HUDEP-2 (cell line): ENCODE data around the gene CRTAC1.

Experiments
- DNase-seq, 76 experiments: peaks; one replicate each; lab custom pipeline; 2025; ENCODE audit not compliant: unreplicated experiment in 76 of 76; lab: John Stamatoyannopoulos, UW

CRTAC1 gene

DNA sequence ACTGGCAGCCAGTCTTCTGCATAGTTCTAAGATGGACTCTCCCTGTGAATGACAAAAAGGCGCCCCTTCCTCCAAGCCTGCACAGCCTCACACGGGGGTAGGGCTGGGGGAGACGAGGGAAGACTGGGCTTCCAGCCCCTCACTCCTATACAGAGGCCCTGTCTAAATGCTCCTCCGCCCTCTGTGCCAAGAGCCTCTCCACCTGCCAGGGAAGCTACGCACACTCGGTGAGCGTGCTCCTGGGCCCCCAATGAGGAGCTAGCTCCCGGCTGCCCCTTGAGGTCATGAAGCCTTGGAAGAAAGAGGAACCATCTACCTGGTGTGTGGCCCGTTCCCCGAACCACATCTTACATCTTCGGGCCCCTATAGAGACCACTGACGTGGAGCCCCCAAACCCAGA lies 54.8 kb downstream of the CRTAC1 start:
- no peak for DNase-seq

GRCh38 chr10:97974526-97975525 lies 55.6 kb downstream of the CRTAC1 start:
- DNase-seq = no peak

DNA sequence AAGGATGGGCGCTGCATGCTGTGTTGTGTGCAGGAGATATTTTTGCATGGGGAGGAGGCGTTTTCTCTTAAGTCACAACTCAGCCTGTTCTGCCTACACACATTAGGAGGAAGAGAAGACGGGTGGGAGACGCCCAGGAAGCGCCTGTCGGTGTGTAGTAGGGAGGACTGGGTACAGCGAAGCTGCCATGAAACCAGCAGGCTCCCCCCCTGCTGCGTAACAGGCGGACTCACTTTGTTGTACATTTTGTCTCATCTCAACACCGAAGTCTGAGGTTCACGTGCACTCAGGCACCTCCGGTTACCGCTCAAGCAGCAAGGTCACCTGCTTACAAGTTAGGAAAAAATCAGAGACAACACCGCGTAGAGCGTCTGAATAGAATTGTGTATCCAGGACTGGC lies 56.3 kb downstream of the CRTAC1 start:
- DNase-seq = no peak

DNA sequence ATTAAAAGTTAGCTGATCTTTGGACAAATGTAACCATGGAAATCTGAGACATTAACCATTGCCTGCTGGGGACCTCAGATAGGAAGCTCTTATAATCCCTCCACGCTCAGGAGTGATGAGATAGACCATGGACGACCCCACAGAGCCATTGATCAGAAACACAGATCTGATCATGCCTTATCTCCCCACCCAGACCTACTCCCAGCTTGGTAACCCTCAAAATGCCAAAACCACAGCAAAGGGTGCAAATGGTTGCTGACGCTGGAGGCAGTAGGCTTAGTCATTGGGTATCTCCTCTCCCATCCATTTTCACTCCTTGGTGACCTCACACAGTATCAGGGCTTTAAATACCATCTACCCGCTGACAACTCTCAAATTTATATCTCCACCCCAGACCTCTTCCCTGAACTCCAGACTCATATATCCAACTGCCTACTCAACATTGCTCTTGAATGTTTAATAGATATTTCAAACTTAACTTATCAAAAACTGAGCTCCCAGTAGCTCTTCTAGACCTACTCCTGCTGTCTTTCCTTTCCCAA lies 60.8 kb downstream of the CRTAC1 start:
- peak in 4 of 76 experiments; percentile 0 to 31 (median 16) for DNase-seq

DNA sequence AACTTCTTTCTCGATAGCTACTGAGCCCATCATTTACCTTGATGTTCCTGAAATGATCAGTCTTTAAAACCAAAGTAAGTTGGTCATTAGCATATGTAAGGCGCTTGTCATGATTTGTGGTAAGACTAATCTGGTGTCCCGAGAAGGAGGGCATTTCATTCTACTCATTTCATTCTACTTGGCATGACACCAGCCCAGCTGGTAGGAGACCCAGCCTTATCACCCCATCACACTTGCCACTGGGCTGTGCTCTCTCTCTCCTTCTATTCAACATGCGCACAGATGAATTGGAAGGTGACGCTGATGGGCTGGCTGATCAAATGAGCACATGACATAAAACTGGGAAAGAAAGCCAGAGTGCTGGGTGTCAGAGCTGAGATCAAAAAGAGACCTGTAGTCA lies 65.7 kb downstream of the CRTAC1 start:
- peak in 42 of 76 experiments; percentile 3 to 69 (median 32) for DNase-seq

DNA sequence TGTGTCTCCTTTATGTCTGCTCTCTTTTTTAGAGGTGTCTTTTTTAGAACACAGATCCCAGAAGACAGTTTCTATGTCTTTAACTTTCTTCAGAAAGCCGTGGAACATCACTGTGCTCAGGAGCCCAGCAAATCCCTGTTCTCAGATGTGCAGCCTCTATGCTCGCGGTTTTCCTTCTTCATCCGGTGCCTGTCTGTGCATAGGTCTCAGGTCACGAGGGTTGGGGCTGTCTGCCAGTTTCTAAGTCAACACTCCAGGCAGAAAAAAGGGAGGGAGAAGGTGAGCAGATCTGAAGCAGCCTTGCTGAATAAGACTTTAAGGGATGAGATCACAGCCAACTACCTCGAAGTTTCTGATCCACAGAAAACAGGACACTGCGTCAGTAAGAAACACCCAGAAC lies 68.5 kb downstream of the CRTAC1 start:
- DNase-seq = no peak

DNA sequence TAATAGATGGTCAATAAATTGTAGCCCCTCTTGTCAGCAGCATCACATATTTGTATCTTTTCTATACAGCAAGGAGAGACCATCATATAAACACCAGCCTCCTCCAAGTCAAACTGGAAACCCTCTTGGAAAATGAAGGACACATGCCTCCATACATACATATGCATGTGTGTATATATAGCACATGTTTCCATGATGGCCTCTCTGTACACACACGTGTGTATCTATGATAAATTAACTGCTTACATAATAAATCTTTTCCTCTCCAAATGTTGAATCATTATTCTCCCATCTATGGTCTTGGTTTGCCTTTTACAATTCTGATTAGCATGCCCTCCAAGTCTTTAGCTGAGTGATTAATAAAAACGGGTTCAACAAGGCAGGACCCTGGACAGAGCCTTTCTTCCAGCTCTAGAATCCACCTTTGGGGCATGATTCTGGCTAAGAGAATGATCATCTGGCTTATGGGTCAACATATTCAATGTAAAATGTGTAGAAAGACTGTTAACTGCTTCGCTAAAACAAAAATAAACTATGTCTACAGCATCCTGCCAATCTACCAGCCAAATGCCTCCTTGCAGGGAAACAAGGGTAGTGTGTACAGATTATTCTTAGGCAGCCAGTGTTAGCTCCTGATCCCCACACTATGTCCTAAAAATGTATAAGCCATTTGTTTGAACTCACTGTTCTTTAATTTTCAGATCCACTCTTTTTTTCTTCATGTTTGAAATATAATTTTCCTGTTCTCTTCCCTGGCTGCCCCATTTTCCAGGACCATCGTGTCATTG lies 70.0 kb downstream of the CRTAC1 start:
- no peak for DNase-seq

- DNase-seq = no peak
Observed at GRCh38 chr10:97949462-97949861, 81.0 kb downstream of the CRTAC1 start.

DNA sequence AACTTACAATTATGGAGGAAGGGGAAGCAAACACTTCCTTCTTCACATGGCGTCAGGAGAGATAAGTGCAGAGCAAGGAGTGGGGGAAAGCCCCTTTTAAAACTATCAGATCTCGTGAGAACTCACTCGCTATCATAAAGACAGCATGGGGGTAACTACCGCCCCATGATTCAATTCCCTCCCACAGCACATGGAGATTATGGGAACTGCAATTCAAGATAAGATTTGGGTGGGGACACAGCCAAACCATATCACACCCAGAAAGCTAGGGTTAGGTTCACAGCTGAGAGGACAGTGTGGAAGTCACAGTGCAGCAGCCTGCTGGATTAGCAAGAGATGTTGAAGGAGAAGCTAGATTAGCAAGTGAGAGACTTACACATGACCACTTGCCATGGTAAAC lies 81.6 kb downstream of the CRTAC1 start:
- DNase-seq = peak in 57 of 76 experiments; percentile 6 to 82 (median 32)

GRCh38 chr10:97944772-97945171 lies 85.6 kb downstream of the CRTAC1 start:
- no peak for DNase-seq

DNA sequence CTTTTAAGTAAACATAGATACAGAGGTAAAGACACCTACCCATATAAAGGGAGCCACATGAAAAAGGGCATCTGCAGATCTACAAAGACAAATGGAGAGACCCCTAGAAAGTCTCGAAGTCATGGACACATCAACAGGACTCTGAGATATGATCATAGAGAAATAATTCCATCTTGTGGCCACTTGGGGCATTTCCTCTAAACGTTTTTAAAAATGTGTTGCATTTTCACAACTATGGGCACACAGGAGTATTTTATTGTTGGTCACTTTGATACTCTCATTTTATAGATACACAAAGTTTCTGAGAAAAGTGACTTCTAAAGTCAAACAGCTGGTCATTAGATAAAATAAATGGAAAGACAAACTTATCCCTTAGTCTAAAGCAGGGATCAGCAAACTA lies 87.1 kb downstream of the CRTAC1 start:
- no peak for DNase-seq

DNA sequence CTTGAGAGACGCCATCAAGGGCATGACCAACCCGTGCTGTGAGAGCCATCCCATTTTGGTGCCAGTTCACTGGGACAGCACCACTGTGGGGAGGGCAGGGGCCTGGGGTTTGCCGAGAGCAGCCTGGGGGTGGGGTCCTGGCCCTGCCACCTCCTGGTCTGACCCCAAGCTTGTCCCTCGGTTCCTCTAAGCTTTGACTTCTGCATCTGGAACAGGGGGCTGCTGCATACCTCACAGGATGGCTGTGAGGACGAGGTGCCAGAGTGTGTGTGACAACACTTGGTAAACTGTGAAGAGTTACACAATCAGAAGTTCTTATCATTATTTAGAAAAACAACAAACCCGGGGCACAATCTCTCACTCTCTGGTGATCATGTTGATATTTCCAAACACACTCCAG lies 89.9 kb downstream of the CRTAC1 start:
- no peak for DNase-seq

GRCh38 chr10:97939446-97939990 lies 90.9 kb downstream of the CRTAC1 start:
- no peak for DNase-seq

GRCh38 chr10:97937928-97938327 lies 92.5 kb downstream of the CRTAC1 start:
- no peak for DNase-seq

DNA sequence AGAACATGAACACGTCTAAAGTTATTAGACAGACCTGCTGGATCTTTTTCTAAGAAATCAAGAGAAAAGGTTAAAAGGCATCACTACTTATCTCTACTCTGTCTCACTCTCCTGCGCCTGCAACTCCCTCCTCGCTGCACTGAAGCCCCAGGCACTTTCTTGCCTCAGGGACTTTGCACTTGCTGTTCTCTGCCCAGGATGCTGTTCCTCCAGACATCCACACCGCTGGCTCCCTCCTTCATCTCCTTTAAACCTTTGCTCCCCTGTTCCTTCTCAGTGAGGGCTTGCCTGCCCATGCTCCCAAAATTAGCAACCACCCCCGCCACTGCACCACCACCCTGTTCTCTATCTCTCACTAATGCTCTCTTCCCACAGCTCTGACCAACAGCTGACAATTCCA lies 93.4 kb downstream of the CRTAC1 start:
- DNase-seq = no peak

DNA sequence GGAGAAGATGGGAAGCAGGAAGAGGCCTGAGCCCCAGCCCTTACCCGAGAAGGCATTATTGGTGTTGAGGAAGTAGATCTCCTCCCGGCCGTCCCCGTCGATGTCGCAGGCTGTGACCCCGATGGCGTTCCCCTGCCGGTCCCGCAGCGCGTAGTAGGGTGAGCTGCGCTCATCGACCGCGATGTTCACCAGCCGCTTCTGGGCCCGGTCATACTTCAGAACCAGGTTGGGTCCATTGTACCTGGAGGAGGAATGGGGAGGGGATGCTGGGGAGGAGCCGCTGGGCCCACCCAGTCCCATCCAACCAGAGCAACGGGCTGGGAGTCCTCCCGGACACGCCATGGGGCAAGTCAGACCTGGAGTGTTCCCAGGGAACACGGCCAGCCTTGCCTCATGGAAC lies 94.3 kb downstream of the CRTAC1 start:
- no peak for DNase-seq

- DNase-seq = no peak
Observed at GRCh38 chr10:97932932-97933530, 97.4 kb downstream of the CRTAC1 start.

GRCh38 chr10:97931041-97931440 lies 99.4 kb downstream of the CRTAC1 start:
- no peak for DNase-seq

DNA sequence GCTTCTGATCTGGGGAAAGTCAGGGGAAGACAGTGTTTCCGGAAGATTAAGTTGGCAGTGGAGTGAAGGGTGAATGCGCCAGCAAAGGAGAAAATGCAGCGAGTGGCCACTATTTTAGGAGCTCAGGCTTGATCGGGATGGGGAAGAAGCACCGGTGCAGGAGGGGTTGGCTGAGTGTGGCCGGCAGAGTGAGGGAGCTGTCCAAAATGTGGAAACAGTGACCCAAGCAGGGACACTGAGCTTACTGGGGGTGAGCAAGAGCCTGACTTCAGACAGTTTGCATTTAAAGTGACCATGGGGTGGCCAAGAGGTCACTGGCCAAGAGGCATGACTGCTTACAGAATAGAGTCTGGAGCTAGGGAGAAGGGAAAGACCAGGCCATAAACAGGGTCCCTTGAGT lies 101.5 kb downstream of the CRTAC1 start:
- no peak for DNase-seq

- no peak for DNase-seq
Observed at GRCh38 chr10:97927622-97928021, 102.8 kb downstream of the CRTAC1 start.

- DNase-seq = no peak
Observed at GRCh38 chr10:97926055-97926454, 104.4 kb downstream of the CRTAC1 start.
